LoVo (cell line): Measurements from ENCODE around the gene MARCOL.
"Not testable (repeated sequence)": the region's sequence is repeated elsewhere in the genome, so short reads cannot be mapped to it uniquely, and the experiment has no call there.

Experiments
- DNase-seq: peaks from one replicate; pipeline ENCODE4 v3.0.0-alpha.2; 2016; ENCODE audit warnings: low spot score

The MARCOL gene

GRCh38 chr5:148267962-148268361, 29.6 kb downstream of the MARCOL start:
- DNase-seq = no peak

- DNase-seq = peak; percentile 71
Measured at GRCh38 chr5:148268566-148268965, 30.2 kb downstream of the MARCOL start, which contains the start of gene SPINK13. Gene SPINK13, plus strand, starts transcription at chr5:148268794. Its CDS starts 1,279 bp downstream, at chr5:148270073.

GRCh38 chr5:148275129-148275528, 36.8 kb downstream of the MARCOL start:
- DNase-seq = not testable (repeated sequence)

GRCh38 chr5:148280893-148281292, 42.6 kb downstream of the MARCOL start:
- not testable (repeated sequence) for DNase-seq

- not testable (repeated sequence) for DNase-seq
Measured at GRCh38 chr5:148281336-148281735, 43.0 kb downstream of the MARCOL start.

- DNase-seq = peak; percentile 52
Measured at GRCh38 chr5:148290271-148291195, 52.2 kb downstream of the MARCOL start.
